SK-N-SH treated with all-trans-retinoic acid at 6 μM for 48 hours (cell line): Measurements from ENCODE around the gene NGB.

Experiments
- ATAC-seq: fragments of 200-7000 bp; cut with Tn5 transposase; 3 replicates; pipeline ENCODE4 v1.9.1; 2020; ENCODE audit warnings: mild to moderate bottlenecking, moderate library complexity
- ARNTL ChIP-seq: fragments of 450-650 bp; formaldehyde crosslinking; IDR thresholded peaks from 2 replicates; pipeline ENCODE4 v1.5.0; 2020; ENCODE audit warnings: low read depth, mild to moderate bottlenecking, moderate library complexity, borderline replicate concordance
- BACH2 ChIP-seq: fragments of 250-450 bp; sonication (Bioruptor Pico); IDR thresholded peaks from 2 replicates; pipeline ENCODE4 v1.9.0; 2021; ENCODE audit warnings: mild to moderate bottlenecking, borderline replicate concordance
- CREB5 ChIP-seq: fragments of 250-450 bp; sonication (Bioruptor Pico); IDR thresholded peaks from 2 replicates; pipeline ENCODE4 v1.5.1; 2020; ENCODE audit warnings: low read depth, mild to moderate bottlenecking, moderate library complexity
- CSDC2 ChIP-seq: fragments of 250-450 bp; sonication (Bioruptor Pico); IDR thresholded peaks from 2 replicates; pipeline ENCODE4 v1.5.0; 2020; ENCODE audit warnings: mild to moderate bottlenecking, moderate library complexity
- CSRNP3 ChIP-seq: fragments of 250-450 bp; sonication (Bioruptor Pico); IDR thresholded peaks from 2 replicates; pipeline ENCODE4 v1.5.1; 2021; ENCODE audit warnings: mild to moderate bottlenecking, moderate library complexity
- ESRRG ChIP-seq: fragments of 250-450 bp; sonication (Bioruptor Pico); IDR thresholded peaks from 2 replicates; pipeline ENCODE4 v1.6.1; 2021; ENCODE audit warnings: mild to moderate bottlenecking
- GLIS3 ChIP-seq: fragments of 250-450 bp; sonication (Bioruptor Pico); IDR thresholded peaks from 2 replicates; pipeline ENCODE4 v1.5.0; 2020; ENCODE audit warnings: mild to moderate bottlenecking, moderate library complexity
- ISL1 ChIP-seq: fragments of 250-450 bp; sonication (Bioruptor Pico); IDR thresholded peaks from 2 replicates; pipeline ENCODE4 v2.1.2; 2022; ENCODE audit warnings: mild to moderate bottlenecking, moderate library complexity
- OSR1 ChIP-seq: fragments of 250-450 bp; sonication (Bioruptor Pico); IDR thresholded peaks from 2 replicates; pipeline ENCODE4 v1.8.0; 2022; ENCODE audit warnings: moderate library complexity, mild to moderate bottlenecking, inconsistent platforms
- PATZ1 ChIP-seq: fragments of 250-450 bp; sonication (Bioruptor Pico); IDR thresholded peaks from 2 replicates; pipeline ENCODE4 v1.8.0; 2020; ENCODE audit warnings: mild to moderate bottlenecking, moderate library complexity, borderline replicate concordance
- POU6F1 ChIP-seq: fragments of 250-450 bp; sonication (Bioruptor Pico); IDR thresholded peaks from 2 replicates; pipeline ENCODE4 v1.8.0; 2021; ENCODE audit warnings: low read depth, mild to moderate bottlenecking, moderate library complexity, borderline replicate concordance
- PPARA ChIP-seq: fragments of 250-450 bp; sonication (Bioruptor Pico); IDR thresholded peaks from 2 replicates; pipeline ENCODE4 v1.5.0; 2020; ENCODE audit warnings: mild to moderate bottlenecking, borderline replicate concordance
- RARB ChIP-seq: fragments of 250-450 bp; sonication (Bioruptor Pico); IDR thresholded peaks from 2 replicates; pipeline ENCODE4 v1.8.0; 2021; ENCODE audit warnings: mild to moderate bottlenecking, moderate library complexity
- SNAI2 ChIP-seq: fragments of 250-450 bp; sonication (Bioruptor Pico); IDR thresholded peaks from 2 replicates; pipeline ENCODE4 v1.5.0; 2020; ENCODE audit warnings: mild to moderate bottlenecking, moderate library complexity
- TOX ChIP-seq: fragments of 250-450 bp; sonication (Bioruptor Pico); IDR thresholded peaks from 2 replicates; pipeline ENCODE4 v1.8.0; 2021; ENCODE audit warnings: mild to moderate bottlenecking, moderate library complexity, borderline replicate concordance
- TSHZ2 ChIP-seq: fragments of 250-450 bp; sonication (Bioruptor Pico); IDR thresholded peaks from 2 replicates; pipeline ENCODE4 v1.5.0; 2020; ENCODE audit warnings: mild to moderate bottlenecking, moderate library complexity
- ZC3H10 ChIP-seq: fragments of 250-450 bp; sonication (Bioruptor Pico); IDR thresholded peaks from 2 replicates; pipeline ENCODE4 v1.5.1; 2021; ENCODE audit warnings: mild to moderate bottlenecking, moderate library complexity
- ZFP3 ChIP-seq: fragments of 250-450 bp; sonication (Bioruptor Pico); IDR thresholded peaks from 2 replicates; pipeline ENCODE4 v1.5.0; 2020; ENCODE audit warnings: mild to moderate bottlenecking, moderate library complexity
- ZFP30 ChIP-seq: fragments of 450-650 bp; formaldehyde crosslinking; IDR thresholded peaks from 2 replicates; pipeline ENCODE4 v1.5.0; 2022; ENCODE audit warnings: mild to moderate bottlenecking, moderate library complexity
- ZNF565 ChIP-seq: fragments of 450-650 bp; formaldehyde crosslinking; conservative IDR thresholded peaks from 2 replicates; pipeline ENCODE4 v1.5.0; 2020; ENCODE audit warnings: low read depth, mild to moderate bottlenecking, moderate library complexity
- ZNF70 ChIP-seq: fragments of 450-650 bp; formaldehyde crosslinking; IDR thresholded peaks from 2 replicates; pipeline ENCODE4 v1.5.0; 2020; ENCODE audit warnings: mild to moderate bottlenecking, moderate library complexity
- ZNF8 ChIP-seq: fragments of 450-650 bp; formaldehyde crosslinking; IDR thresholded peaks from 2 replicates; pipeline ENCODE4 v1.5.0; 2020; ENCODE audit warnings: mild to moderate bottlenecking, moderate library complexity

NGB gene

GRCh38 chr14:77276295-77276935 is 5.4 kb upstream of the NGB start:
- TF ChIP-seq PPARA (no peak), ISL1 (no peak), GLIS3 (no peak), CSRNP3 (CRISPR knock-in tag) (no peak), ESRRG (CRISPR knock-in tag) (no peak), ZNF70 (CRISPR knock-in tag) (no peak), ZC3H10 (CRISPR knock-in tag) (no peak), CSDC2 (CRISPR knock-in tag) (no peak), SNAI2 (CRISPR knock-in tag) (no peak), OSR1 (no peak), ZFP3 (CRISPR knock-in tag) (no peak), PATZ1 (no peak), ZNF8 (CRISPR knock-in tag) (no peak), ZNF565 (CRISPR knock-in tag) (no peak), CREB5 (CRISPR knock-in tag) (no peak), RARB (CRISPR knock-in tag) (no peak), ARNTL (CRISPR knock-in tag) (no peak), TSHZ2 (CRISPR knock-in tag) (no peak)
- TF ChIP-seq, all 23 proteins: peak for 0
- no peak for ATAC-seq

GRCh38 chr14:77275601-77276017 is 4.6 kb upstream of the NGB start:
- ATAC-seq, result no peak
- TF ChIP-seq ARNTL (CRISPR knock-in tag) (no peak), ZFP3 (CRISPR knock-in tag) (no peak), ZNF8 (CRISPR knock-in tag) (no peak), CSDC2 (CRISPR knock-in tag) (no peak), ISL1 (no peak), SNAI2 (CRISPR knock-in tag) (no peak), GLIS3 (no peak), BACH2 (CRISPR knock-in tag) (no peak), PPARA (no peak), CSRNP3 (CRISPR knock-in tag) (no peak), ZNF70 (CRISPR knock-in tag) (no peak), ZNF565 (CRISPR knock-in tag) (no peak), TOX (no peak), CREB5 (CRISPR knock-in tag) (no peak), POU6F1 (CRISPR knock-in tag) (no peak), ZC3H10 (CRISPR knock-in tag) (no peak), ZFP30 (CRISPR knock-in tag) (no peak), TSHZ2 (CRISPR knock-in tag) (no peak)
